ENCODE data around the gene NOTO. TPM values are rescaled to one million over a fixed set of nuclear protein-coding genes. Genes with fewer than 3 reads are reported as not detected.

The NOTO gene
- total and polyA plus RNA-seq, 10 of the 15 experiments (the other 5 are each of a cell fraction or from before 2014, with no cell fraction given): not detected

DNA sequence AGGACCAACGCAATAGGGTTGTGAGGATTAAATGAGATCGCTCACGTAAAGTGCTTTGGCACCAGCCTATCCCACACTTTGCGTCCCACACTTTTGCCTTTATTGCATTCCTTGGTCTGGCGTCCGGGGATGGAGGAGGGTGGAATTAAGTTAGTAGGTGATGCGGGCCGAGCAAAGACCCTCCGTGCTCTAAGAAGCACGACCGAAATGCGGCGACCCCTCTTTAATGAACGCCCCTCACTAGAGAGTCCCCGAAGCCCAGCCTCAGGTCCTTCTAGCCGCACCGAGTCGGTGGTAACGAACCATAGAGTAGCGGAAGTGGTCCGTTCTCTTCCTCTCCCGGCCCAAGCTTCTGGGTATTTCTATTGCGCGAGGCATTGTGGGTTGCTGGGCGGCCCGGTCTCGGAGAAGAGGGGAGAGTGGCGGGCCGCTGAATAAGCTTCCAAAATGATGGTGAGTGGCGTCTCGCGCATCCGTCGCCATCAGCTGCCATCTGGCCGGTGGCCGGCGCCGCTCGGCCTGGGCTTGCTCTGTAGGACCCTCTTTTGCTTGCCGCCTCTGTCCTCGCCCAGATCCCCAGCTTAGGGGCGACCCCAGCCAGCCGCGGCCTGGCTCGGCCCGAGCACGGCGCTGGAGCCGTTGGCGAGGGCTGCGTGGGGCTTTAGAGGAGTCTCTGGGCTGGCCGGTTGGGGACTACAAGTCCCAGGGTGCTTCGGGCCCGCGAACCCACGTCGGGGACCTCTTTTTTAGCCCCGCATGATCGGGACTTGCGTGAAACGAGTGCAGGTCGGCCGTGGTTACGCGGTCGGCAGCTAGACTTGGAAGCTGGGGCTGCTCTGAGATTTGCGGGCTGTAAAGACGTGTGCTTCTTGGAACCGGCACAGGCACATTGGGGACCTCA lies 31.8 kb downstream of the NOTO start, which contains the start of gene CCT7 (continued):
- peak; percentile 80; the same call in 1 of the 2 replicates for TF ChIP-seq CBX5 (IDR thresholded peaks at IDR 0.05; ENCODE audit: low read depth)
- TF ChIP-seq JUNB (IDR thresholded peaks at IDR 0.05): no peak
- no peak for TF ChIP-seq ZNF274 (IDR thresholded peaks at IDR 0.05; ENCODE audit: insufficient read depth, insufficient read length)
- TF ChIP-seq NR2C2 (IDR thresholded peaks at IDR 0.05; ENCODE audit: borderline replicate concordance, control insufficient read depth, insufficient read length, low read depth): no peak
- TF ChIP-seq FOXK2 (IDR thresholded peaks at IDR 0.05): peak; percentile 44
- peak; percentile 13; the same call in 1 of the 2 replicates for TF ChIP-seq EED (IDR thresholded peaks at IDR 0.05; ENCODE audit: low read depth)
- TF ChIP-seq CREB1 (IDR thresholded peaks at IDR 0.05; ENCODE audit: low read depth): peak; percentile 59; the same call in 1 of the 2 replicates
- TF ChIP-seq NR2F1 (conservative IDR thresholded peaks at IDR 0.05): no peak; the same call in 1 of the 2 replicates
- 0 out of 2 replicates have a peak, but pooled peaks have one; percentile 7 for TF ChIP-seq MEF2A (IDR thresholded peaks at IDR 0.05; ENCODE audit: insufficient read depth, low read depth, low read length)
- TF ChIP-seq SIN3A (IDR thresholded peaks at IDR 0.05; ENCODE audit: low read depth, low read length): no peak
- TF ChIP-seq FOS (IDR thresholded peaks at IDR 0.05; ENCODE audit: borderline replicate concordance, extremely low read depth, insufficient read length): no peak
- TF ChIP-seq, protein P1, sequence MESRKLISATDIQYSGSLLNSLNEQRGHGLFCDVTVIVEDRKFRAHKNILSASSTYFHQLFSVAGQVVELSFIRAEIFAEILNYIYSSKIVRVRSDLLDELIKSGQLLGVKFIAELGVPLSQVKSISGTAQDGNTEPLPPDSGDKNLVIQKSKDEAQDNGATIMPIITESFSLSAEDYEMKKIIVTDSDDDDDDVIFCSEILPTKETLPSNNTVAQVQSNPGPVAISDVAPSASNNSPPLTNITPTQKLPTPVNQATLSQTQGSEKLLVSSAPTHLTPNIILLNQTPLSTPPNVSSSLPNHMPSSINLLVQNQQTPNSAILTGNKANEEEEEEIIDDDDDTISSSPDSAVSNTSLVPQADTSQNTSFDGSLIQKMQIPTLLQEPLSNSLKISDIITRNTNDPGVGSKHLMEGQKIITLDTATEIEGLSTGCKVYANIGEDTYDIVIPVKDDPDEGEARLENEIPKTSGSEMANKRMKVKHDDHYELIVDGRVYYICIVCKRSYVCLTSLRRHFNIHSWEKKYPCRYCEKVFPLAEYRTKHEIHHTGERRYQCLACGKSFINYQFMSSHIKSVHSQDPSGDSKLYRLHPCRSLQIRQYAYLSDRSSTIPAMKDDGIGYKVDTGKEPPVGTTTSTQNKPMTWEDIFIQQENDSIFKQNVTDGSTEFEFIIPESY (IDR thresholded peaks at IDR 0.05): no peak
- TF ChIP-seq CHD4 (IDR thresholded peaks at IDR 0.05): no peak
- TF ChIP-seq HDAC6 (IDR thresholded peaks at IDR 0.05; ENCODE audit: unreplicated experiment): no peak
- TF ChIP-seq ASH2L (IDR thresholded peaks at IDR 0.05; ENCODE audit: borderline replicate concordance, low read depth): peak; percentile 94
- TF ChIP-seq TBL1XR1 (IDR thresholded peaks at IDR 0.05; ENCODE audit: low read depth, low read length): no peak
- TF ChIP-seq RBBP5 (conservative IDR thresholded peaks at IDR 0.05): peak; percentile 95; the same call in 1 of the 2 replicates
- no peak for TF ChIP-seq EZH2 (IDR thresholded peaks at IDR 0.05; ENCODE audit: borderline replicate concordance, control insufficient read depth, low read depth, low read length)
- no peak for TF ChIP-seq MYB (IDR thresholded peaks at IDR 0.05; ENCODE audit: borderline replicate concordance, low read depth, low read length)
- TF ChIP-seq RB1 (IDR thresholded peaks at IDR 0.05; ENCODE audit: borderline replicate concordance): peak; percentile 73; the same call in 1 of the 2 replicates
- no peak for TF ChIP-seq HDGF (IDR thresholded peaks at IDR 0.05)
- TF ChIP-seq ETV6 (conservative IDR thresholded peaks at IDR 0.05 in 1 of 2, IDR thresholded peaks at IDR 0.05 in 1 of 2; ENCODE audit: borderline replicate concordance in 1 of 2, low read depth in 1 of 2): peak in 1 of 2 experiments; percentile 53; a peak in 1 of 4 replicates
- TF ChIP-seq RCOR1 (conservative IDR thresholded peaks at IDR 0.05; ENCODE audit: low read depth, low read length): no peak
- TF ChIP-seq SIX5 (IDR thresholded peaks at IDR 0.05; ENCODE audit: low read depth, low read length, severe bottlenecking): peak; percentile 57
- TF ChIP-seq MTA3 (IDR thresholded peaks at IDR 0.05; ENCODE audit: borderline replicate concordance, low read length): no peak
- TF ChIP-seq JUND (IDR thresholded peaks at IDR 0.05; ENCODE audit: low read depth, low read length): no peak
- peak; percentile 36 for TF ChIP-seq SP1 (IDR thresholded peaks at IDR 0.05; ENCODE audit: low read depth, low read length)
- no peak for TF ChIP-seq FOXM1 (IDR thresholded peaks at IDR 0.05; ENCODE audit: low read depth, low read length)
- TF ChIP-seq, protein P2, sequence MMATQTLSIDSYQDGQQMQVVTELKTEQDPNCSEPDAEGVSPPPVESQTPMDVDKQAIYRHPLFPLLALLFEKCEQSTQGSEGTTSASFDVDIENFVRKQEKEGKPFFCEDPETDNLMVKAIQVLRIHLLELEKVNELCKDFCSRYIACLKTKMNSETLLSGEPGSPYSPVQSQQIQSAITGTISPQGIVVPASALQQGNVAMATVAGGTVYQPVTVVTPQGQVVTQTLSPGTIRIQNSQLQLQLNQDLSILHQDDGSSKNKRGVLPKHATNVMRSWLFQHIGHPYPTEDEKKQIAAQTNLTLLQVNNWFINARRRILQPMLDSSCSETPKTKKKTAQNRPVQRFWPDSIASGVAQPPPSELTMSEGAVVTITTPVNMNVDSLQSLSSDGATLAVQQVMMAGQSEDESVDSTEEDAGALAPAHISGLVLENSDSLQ (IDR thresholded peaks at IDR 0.05): peak; percentile 43; the same call in 1 of the 2 replicates
- TF ChIP-seq BMI1 (IDR thresholded peaks at IDR 0.05; ENCODE audit: borderline replicate concordance): no peak

All from GM12878 (cell line).